HG03280 (cell line): ENCODE measurements around the gene NLRP5.
"Not testable (repeated sequence)": the region's sequence is repeated elsewhere in the genome, so short reads cannot be mapped to it uniquely, and the experiment has no call there.

ENCODE experiments used
- ATAC-seq: cut with Tn5 transposase; IDR thresholded peaks from one replicate; pipeline ENCODE4 v1.9.1; 2021; ENCODE audit warnings: mild to moderate bottlenecking, moderate library complexity; ENCODE audit not compliant: unreplicated experiment

Gene NLRP5

DNA sequence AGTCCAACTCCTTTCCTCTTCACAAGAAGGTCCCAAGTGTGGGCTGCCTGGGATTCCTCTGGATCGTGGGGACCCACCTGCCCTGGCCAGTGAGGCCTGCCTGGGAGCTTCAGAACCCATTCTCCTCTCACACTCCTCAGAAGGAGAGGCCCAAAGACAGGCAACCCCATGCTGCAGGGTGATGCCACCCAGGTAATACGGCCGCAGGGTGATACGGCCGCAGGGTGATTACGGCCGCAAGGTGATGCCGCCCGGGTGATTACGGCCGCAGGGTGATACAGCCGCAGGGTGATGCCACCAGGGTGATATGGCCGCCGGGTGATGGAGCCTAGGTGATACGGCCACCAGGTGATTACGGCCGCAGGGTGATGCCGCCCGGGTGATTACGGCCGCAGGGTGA is 111.7 kb downstream of the NLRP5 start:
- ATAC-seq = not testable (repeated sequence)

DNA sequence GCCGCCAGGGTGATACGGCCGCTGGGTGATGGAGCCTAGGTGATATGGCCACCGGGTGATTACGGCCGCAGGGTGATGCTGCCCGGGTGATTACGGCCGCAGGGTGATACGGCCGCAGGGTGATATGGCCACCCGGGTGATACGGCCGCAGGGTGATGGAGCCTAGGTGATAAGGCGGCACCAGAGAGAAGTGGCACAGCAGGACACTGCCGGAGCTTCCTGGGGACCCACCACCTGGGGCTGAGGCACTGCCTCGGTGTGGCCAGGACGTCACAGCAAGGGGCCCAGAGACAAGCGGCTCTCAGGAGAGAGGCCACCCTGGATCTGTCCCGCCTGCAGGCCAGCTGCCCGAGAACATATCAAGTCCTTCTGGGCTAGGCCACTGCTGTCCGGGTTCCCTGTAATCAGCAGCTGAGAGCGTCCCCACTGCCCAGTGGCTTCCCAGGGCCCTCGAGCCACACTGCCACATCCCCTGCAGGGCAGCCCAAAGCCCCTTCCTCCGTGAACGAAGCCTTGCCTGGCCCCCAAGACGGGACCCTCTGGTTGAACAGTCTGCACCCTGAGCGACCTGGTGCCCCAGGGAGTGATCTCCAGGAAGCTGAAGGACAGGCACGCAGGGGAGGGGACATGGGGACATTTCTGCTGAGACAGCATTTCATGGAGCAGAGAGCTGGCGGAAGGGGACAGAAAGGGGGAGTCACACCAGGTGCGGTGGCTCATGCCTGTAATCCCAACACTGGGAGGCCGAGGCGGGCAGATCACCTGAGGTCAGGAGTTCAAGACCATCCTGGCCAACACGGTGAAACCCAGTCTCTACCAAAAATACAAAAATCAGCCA is 112.4 kb downstream of the NLRP5 start:
- no peak for ATAC-seq

DNA sequence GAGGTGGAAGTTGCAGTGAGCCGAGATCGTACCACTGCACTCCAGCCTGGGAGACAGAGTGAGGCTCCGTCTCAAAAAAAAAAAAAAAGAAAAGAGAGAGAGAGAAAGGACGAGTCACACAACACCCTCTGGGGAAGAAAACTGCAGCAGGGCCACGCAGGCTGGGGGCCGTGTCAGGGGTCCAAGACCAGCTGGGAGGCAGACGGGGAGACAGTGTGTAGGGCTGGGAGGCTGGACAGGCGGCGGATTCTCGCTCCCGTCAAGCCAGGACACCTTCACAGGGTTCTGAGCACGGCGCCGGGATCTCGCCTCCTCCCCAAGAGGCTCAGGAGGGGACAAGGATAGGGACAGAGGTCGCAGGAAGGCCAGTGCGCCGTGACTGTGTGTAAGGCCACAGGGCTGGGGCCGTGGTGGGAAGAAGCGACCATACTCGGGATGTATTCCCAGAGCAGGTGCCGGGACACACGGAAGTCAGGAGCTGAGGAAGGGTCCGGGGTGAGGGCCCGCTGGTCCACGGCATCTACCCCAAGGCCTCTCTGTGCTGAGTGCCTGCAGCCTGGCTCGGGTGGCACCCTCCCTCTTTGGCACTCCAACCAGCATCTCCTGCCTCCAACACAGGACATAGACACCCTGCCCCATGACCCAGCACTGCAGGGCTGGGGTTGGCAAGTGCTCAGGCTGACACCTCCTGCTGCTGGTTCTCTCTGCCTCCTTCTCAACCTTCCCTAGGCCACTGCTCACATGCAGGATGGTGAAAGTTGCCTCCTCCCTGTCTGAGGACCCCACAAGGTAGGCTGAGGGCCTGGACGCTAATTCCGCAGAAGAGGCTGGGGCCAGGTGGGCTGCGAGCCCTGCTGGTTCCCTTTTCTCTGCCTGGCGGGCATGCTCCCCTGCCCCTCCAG is 113.3 kb downstream of the NLRP5 start:
- no peak for ATAC-seq

DNA sequence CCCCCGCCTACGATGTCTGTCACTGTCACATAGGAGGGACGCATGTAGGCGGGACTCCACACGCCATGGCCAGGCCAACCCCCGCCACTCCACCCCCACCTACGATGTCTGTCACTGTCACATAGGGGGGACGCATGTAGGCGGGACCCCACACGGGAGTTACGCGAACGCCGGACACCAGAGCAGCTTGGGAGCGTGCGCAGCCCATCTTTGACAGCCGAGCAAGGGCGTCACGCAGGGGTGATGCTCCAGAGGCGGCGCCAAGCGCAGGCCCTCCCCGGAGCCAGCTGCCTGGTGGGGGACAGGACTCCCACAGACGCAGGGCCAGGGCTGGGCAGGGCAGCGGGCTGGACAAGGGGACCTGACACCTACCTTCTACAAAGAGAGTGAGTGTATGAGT is 114.5 kb downstream of the NLRP5 start:
- ATAC-seq = no peak

DNA sequence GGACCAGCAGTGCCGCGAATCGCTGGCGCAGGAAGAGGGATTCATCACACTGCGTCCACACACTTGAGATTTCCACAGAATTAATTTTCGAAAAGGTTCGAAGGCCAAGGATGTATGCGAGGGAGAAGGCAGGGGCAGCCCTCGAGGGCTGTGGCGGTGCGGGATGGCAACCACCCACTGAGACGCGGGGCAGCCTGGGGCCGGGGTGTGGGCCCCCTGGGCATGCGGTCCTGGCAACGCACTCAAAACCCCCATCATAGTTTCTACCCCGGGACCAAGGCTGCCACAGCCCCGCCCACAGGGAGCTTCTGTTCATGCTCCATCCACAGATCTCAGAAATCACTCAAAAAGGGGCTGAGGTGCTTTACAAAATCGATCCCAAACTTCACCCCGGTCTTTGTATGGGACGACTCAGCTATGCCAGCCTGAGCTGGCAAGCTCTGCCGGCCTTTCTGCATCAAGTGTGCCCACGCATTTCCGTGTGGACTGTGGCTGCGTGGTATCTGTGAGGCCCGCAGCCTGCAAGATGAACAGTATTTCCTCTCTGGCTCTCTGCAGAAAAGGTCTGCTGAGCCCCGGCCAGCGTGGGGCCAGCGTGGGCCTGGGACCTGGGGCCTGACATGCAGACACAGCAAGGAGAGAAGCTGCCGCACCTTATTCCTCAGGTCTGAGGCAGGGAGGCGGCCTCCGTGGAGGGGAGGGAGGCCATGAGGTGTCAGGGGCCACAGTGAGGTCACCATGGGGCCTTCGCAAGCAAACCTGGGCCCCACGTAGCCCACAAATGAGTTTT is 115.4 kb downstream of the NLRP5 start:
- no peak for ATAC-seq

DNA sequence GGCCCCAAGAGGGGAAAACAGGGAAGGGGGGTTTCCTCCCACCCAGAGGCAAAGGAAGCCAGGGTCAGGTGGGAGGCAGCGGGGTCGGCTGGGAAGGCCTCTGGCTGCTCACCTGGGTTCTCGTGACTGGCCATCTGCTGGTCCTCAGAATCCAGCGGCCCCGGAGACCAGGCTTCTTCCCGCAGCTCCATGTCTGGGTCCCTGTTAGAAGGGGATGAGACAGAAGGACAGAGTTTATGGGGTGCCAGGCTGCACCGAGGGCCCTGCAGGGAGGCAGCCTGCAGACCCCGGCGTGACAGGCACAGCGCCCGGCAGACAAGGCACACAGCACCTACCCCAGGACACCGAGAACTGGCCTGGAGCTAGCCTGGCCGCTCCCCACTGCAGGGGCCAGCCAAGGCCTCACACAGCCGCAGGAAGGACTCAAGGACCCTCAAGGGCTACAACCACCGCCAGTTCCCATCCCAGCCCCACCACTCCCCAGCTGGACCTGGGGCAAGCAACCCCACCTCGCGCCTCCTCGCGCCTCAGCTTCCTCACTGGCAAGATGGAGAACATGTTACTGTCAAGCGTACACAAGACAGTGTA is 116.5 kb downstream of the NLRP5 start:
- no peak for ATAC-seq

DNA sequence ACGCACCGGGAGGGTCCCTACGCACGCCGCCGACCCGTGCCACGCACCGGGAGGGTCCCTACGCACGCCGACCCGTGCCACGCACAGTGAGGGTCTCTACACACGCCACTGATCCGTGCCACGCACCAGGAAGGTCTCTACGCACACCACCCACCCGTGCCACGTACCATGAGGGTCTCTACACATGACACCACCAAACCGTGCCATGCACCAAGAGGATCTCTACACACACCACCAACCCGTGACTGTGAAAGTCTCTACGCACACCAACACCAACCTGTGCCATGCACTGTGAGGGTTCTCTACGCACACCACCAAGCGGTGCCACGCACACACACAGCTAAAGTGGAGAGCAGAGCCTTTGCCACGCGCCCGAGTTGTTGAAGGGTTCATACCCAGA is 117.8 kb downstream of the NLRP5 start:
- no peak for ATAC-seq

DNA sequence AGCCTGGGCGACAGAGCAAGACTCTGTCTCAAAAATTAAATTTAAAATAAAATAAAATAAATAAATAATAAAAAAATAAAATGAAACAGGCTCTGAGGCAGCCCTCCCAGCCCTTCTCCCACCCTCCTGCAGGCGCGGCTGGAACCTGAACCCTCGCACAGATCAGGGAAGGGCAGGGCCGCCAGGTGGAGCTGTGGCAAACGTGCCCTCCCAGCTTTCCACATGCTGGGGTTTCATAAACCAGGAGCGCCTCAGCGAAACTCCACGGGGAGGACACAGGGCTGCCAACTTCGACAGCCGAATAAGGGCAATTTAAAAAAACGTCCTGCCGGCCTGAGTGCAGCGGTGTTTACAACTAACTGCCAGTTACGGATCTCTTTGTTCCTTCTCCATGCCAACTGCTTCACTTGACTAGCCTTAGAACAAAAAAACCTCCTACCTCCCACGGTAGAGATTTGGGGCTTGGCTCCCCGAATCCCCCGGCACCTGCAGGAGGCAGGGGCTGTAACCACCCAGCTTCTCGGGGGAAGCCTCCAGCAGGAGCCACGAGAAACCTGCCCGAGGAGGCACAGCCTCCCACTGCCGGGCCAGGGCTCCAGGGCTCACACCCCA is 118.6 kb downstream of the NLRP5 start:
- no peak for ATAC-seq

DNA sequence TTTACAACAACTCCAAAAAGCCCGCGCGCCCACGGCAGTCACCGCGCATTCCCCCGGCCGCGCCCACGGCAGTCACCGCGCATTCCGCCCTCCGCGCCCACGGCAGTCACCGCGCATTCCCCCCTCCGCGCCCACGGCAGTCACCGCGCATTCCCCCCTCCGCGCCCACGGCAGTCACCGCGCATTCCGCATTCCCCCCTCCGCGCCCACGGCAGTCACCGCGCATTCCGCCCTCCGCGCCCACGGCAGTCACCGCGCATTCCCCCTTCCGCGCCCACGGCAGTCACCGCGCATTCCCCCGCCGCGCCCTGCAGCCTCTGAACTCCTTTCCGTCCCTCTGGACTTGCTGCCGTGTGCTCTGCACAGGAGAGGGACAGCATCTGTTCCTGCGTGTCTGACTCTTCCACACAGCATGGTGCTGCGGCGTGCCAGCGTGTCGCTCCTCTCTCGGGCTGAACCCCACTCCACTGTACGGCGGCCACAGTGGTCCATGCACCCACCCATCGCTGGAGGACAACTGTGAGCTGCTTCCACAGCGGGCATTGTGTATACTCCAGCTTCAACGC is 119.3 kb downstream of the NLRP5 start:
- ATAC-seq = not testable (repeated sequence)

DNA sequence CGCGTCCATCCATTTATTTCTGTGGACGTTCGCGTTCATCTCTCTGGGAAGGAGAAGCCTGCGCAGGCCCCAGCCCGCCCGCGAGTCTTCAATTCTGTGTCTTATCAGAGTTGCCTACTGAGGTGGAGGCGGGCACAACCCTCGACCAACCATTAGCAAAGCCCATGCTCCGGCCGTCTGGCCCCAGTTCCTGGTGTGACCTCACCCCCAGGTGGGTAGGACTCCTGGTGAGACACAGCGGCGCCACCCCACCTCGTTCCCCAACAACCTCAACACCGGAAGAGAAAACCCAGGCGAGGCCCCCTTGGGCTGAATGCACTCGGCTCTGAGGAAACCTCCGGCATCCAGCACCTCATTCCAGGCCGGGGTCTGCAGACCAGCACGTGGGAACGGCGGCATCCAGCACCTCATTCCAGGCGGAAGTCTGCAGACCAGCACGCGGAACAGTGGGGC is 119.8 kb downstream of the NLRP5 start:
- no peak for ATAC-seq

DNA sequence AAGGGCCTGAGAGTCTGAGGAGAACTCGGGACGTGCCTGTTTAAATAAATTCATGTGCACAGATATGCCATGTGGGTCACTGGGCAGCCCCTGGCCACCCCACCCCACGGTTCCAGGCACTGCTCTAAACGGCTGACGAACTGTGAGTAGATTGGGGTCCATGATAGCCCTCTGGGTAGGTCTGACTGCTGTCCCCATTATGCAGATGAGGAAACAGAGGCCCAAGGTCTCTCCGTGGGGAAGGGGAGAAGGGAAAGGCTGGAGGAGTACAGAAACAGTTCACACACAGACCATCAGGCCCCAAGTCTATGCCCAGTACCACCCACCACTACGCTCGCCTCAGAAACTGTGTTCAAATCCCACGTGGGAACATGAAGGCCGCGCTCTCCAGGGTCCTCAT is 120.4 kb downstream of the NLRP5 start:
- ATAC-seq = no peak

DNA sequence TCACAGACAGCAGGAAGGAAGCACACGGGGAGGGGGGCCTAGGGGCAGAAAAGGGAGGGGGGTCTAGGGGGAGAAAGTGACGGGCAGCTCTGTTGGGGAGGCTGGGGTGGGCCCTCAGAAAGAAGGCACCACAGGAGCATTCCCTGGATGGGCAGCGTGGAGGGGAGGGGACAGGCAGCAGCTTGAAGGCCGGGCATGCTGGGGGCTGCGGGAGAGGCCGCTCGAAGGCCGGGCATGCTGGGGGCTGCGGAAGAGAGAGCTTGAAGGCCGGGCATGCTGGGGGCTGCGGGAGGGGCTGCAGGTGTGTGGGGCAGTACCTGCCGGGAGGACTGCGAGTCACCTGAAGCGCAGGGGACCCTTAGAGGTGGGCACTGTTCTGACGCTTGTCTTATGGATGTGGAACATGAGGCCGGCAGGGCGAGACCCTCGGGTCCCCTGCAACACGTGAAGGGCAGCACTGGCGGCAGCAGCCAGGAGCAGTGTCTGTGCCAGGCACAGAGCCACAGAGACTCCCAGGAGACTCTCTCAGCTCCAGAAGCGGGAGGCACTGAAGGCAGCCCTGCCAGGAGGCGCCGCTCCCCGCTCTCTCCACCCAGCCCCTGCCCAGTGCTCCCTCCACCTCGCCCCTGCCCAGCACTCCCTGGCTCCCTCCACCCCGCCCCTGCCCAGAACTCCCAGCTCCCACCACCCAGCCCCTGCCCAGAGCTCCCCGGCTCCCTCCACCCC is 121.2 kb downstream of the NLRP5 start:
- ATAC-seq = no peak

DNA sequence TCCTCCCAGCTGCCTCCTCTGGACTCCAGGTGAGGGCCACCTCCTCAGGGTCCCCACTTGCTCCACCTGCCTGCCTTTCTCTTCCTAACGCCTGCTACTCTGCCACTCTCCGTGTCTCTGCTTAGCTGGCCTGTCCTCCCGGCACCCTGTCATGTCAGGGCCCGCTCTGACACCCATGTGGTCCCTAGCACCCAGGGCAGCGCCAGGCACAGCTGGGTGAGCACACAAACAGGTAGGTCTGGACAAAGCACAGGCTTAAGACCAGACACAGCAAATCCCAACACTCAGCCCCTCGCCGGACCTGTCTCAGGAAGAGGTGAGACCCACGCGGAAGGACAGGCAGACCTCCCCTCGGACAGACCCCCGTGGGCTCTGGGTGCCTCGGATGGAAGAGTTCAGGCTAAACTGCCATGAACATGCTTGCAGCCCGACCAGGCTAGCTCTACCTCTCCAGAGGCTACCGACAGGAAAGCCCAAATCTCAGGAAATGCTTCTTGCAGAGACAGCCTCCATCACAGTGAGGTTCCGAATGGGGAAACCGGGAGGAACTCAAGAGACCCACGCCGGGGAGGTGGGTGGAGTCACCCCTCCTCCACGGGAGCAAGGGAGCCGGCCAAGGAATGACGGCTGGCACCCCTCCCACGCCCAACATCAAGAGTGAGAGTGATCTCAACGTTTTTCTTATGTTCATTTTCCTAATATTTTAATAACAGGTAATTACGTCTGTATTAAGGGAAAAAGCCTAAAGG is 122.0 kb downstream of the NLRP5 start:
- no peak for ATAC-seq

DNA sequence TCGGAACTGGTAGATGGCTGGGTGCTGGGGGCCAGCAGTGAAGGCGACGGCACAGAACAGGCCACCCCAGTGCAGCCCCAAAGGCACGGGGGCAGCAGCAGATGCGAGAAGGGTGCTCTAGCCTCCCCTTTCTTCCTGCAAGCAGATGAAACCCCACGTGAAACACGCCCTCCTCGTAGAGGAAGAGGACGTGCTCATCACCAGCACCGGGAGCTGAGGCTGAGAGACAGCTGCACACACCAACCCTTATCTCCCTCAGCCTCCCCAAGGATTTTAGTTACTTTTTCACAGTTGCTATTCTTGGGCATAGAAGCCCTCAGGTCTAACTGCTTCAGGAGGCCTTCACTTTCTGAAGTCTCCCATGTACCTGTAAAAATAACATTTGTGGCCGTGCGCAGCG is 122.7 kb downstream of the NLRP5 start:
- ATAC-seq = no peak

DNA sequence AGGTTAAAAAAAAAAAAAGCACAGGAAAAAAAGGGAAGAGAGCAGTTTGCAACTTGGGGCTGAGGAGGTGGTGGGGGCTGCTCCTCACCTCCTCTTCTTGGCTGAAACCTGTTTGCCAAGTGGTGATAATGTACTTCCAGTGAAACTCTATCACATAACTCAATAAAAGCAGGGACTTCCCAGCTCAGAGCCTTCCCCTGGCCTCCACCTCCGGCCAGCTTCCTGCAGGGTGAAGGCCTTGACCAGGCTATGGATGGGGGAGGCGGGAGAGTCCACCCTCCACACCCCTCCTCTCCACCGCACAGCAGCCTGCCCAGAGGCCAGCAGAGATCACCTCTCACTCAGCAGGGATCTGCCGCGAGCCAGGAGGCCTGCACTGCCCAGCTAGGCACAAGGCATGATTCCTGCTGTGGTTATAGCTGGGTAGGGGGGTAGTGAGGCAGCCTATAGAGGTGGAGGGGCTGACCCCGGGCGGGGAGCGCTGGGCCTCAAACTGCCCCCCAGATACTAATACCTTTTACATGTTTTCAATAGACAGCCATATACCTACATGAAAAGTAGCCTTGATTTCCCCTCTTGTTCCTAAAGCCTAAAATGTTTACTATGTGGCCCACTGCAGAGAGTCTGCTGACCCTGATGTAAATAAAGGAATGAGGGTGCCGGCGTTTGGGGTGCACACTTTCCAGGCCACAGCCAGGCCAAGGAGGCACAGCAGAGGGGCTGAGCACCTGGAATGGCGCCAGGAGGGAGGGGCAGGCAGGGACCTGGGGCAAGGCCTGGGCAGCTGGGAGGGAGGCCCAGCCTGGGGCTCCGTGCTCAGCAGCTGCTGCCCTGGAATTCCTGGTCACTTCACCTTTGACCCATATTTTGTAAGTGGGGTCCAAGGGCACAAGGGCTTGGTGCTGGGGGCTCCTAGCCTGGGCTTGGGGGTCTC is 124.2 kb downstream of the NLRP5 start:
- ATAC-seq = no peak
